ENCODE measurements around the gene SMARCA4. TPM values are rescaled to one million over a fixed set of nuclear protein-coding genes. Genes with fewer than 3 reads are reported as not detected.

SMARCA4 gene
- total RNA-seq, 1 experiment from 2014 or later = 261 TPM

GRCh38 chr19:11050323-11051114 is 89.7 kb downstream of the SMARCA4 start:
- Histone ChIP-seq H4K91ac (ENCODE audit: insufficient read length, low read depth, low read length) (no peak overlapping the region), H2BK12ac (ENCODE audit: insufficient read length, low read depth, low read length) (no peak overlapping the region), H3K79me2 (ENCODE audit: insufficient read depth, low read length) (no peaks in the 10 kb centered on the region), H3K14ac (ENCODE audit: insufficient read depth, low read length) (no peak overlapping the region; the same call in 1 of the 2 replicates), H3K4ac (ENCODE audit: low read depth, low read length) (no peak overlapping the region), H3K18ac (ENCODE audit: insufficient read length, low read depth, low read length) (no peak overlapping the region), H4K20me1 (ENCODE audit: control insufficient read depth, insufficient read depth, insufficient read length) (no peaks in the 10 kb centered on the region), H3K56ac (ENCODE audit: insufficient read length, low read depth, low read length) (no peak overlapping the region), H3K23me2 (ENCODE audit: insufficient read length, low read depth, low read length, poor library complexity, severe bottlenecking) (no peaks in the 10 kb centered on the region), H3K4me1 (ENCODE audit: insufficient read depth, low read length) (no peaks in the 10 kb centered on the region), H2BK120ac (ENCODE audit: low read depth, low read length, poor library complexity, severe bottlenecking) (no peak overlapping the region), H2AK5ac (ENCODE audit: insufficient read length, low read length) (no peak overlapping the region), H3K27ac (ENCODE audit: insufficient read length, low read depth, low read length) (no peak overlapping the region), H4K5ac (ENCODE audit: insufficient read length, low read depth, low read length) (no peak overlapping the region), H3K4me2 (ENCODE audit: insufficient read depth, insufficient read length, low read length) (no peak overlapping the region), H3K9ac (ENCODE audit: extremely low read depth, insufficient read length, low read length) (no peak overlapping the region), H3K79me1 (ENCODE audit: insufficient read depth, low read depth, low read length, poor library complexity, severe bottlenecking) (no peaks in the 10 kb centered on the region), H3T11ph (ENCODE audit: low read length) (no peak overlapping the region), H3K9me3 (ENCODE audit: control insufficient read depth, low read depth, low read length) (no peaks in the 10 kb centered on the region), H3K27me3 (ENCODE audit: insufficient read depth, low read length) (no peaks in the 10 kb centered on the region), H2BK15ac (ENCODE audit: low read depth, low read length) (no peak overlapping the region), H2AFZ (ENCODE audit: low read length) (no peak overlapping the region), H2BK20ac (ENCODE audit: low read depth, low read length, poor library complexity, severe bottlenecking) (no peak overlapping the region), H2BK5ac (ENCODE audit: insufficient read length, low read length) (no peak overlapping the region), H3K23ac (ENCODE audit: insufficient read length, low read depth, low read length) (no peak overlapping the region), H4K8ac (replicated peaks; ENCODE audit: insufficient read length, low read depth, low read length) (no peak overlapping the region)
- TF ChIP-seq, protein P1, sequence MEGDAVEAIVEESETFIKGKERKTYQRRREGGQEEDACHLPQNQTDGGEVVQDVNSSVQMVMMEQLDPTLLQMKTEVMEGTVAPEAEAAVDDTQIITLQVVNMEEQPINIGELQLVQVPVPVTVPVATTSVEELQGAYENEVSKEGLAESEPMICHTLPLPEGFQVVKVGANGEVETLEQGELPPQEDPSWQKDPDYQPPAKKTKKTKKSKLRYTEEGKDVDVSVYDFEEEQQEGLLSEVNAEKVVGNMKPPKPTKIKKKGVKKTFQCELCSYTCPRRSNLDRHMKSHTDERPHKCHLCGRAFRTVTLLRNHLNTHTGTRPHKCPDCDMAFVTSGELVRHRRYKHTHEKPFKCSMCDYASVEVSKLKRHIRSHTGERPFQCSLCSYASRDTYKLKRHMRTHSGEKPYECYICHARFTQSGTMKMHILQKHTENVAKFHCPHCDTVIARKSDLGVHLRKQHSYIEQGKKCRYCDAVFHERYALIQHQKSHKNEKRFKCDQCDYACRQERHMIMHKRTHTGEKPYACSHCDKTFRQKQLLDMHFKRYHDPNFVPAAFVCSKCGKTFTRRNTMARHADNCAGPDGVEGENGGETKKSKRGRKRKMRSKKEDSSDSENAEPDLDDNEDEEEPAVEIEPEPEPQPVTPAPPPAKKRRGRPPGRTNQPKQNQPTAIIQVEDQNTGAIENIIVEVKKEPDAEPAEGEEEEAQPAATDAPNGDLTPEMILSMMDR (conservative IDR thresholded peaks at IDR 0.05) = no peak
- no peaks in the 10 kb centered on the region for H3K9me3 Mint-ChIP-seq
- peak overlapping the region in 2 of 3 experiments; percentile 83 to 87; a peak in 1 of 7 replicates for H3K27ac Mint-ChIP-seq
- DNase-seq = no peak
- WGBS (ENCODE audit: extremely low coverage, insufficient read length, low lambda C conversion rate) = no CpG with 5 or more reads among the region's 9 CpGs
- peaks cover 16 to 60% (median 37%) of the 10 kb centered on the region in 3 experiments; a peak in 6 of 7 replicates for H3K36me3 Mint-ChIP-seq (ENCODE audit: insufficient read depth in 1 of 3, low read depth in 3 of 3)
- no peaks in the 10 kb centered on the region; a peak in 1 of 4 replicates for H3K4me1 Mint-ChIP-seq
- no peaks in the 10 kb centered on the region for H3K27me3 Mint-ChIP-seq (ENCODE audit: low read depth)
- no peak overlapping the region for H3K4me3 Mint-ChIP-seq
